Activated CD8-positive, alpha-beta memory T cell treated with anti-CD3 and anti-CD28 coated beads for 48 hours (primary cell): ENCODE measurements around the gene FAM131C.

Experiments used
- DNase-seq, 3 experiments: peaks; one replicate each; pipeline ENCODE4 v3.0.0-alpha.2; 2020; ENCODE audit warnings: low read depth in 2 of 3, low spot score in 2 of 3

FAM131C gene

GRCh38 chr1:16017461-16018303 lies 55.8 kb downstream of the FAM131C start, which contains the start of gene HSPB7:
HSPB7 (minus strand) TSS chr1:16018043; CDS start chr1:16017963, 80 bp downstream.
- DNase-seq: no peak

GRCh38 chr1:16017076-16017460 lies 56.4 kb downstream of the FAM131C start:
- DNase-seq: no peak

GRCh38 chr1:16015960-16016901 lies 57.2 kb downstream of the FAM131C start:
- DNase-seq: no peak

- no peak for DNase-seq
Measured at GRCh38 chr1:16015491-16015890, 58.0 kb downstream of the FAM131C start.

- DNase-seq: no peak
Measured at GRCh38 chr1:16014509-16015482, 58.7 kb downstream of the FAM131C start.

GRCh38 chr1:16013908-16014258 lies 59.6 kb downstream of the FAM131C start:
- no peak for DNase-seq

GRCh38 chr1:16013220-16013907 lies 60.1 kb downstream of the FAM131C start:
- peak in 1 of 3 experiments; percentile 26 for DNase-seq

- DNase-seq: no peak
Measured at GRCh38 chr1:16012590-16013219, 60.7 kb downstream of the FAM131C start.

GRCh38 chr1:16011936-16012589 lies 61.4 kb downstream of the FAM131C start:
- DNase-seq: no peak

GRCh38 chr1:16010837-16011236 lies 62.6 kb downstream of the FAM131C start:
- DNase-seq: no peak

GRCh38 chr1:16009678-16010077 lies 63.8 kb downstream of the FAM131C start:
- no peak for DNase-seq

- DNase-seq: peak; percentile 36 to 65 (median 57)
Measured at GRCh38 chr1:16009030-16009460, 64.4 kb downstream of the FAM131C start.
